Right forelimb (tissue), 1 donor: ENCODE measurements around the gene TMEM150C.

Experiments used
- DNase-seq: peaks from one replicate; pipeline ENCODE4 v3.0.0-alpha.2; 2018

TMEM150C gene

DNA sequence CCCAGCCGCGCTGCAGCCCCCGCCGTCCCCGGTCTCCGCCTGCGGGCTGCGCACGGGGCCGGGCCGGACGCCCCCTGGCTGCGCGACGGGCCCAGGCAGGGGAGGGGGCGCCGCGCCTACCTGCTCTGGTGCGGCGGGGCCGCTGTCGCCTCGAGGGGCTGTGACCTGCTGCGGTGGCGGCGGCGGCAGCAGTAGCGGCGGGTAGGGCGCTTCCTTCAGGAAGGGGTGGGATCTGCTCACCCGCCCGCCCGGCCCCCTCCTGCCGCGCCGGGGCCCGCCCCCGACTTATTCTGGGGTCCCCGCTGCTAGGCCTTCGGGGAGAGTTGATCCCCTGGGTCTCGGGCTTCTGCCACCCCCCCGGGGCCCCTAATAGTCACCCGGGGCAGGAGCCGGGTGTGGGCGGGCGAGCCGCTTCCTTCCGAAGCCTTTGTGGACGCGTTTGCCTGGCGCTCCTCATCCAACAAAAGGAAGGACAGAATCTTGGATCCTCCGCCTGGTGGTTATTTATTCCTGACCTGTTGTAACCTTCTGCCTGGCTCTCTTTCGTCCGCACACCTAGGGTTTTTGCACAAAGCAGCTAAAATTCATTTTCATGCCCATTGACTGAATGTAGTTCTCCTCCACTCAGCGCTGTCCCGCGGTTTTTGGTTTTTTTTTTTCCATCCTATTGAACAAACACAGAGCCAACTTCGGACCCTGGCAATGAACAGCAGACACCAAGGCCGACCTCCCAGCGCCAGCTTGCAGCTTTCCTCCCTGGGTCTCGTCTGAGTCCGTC lies at the start of gene TMEM150C:
Gene TMEM150C, minus strand, starts transcription at position 203 of the 778 bp plus-strand sequence. CDS start 57,331 bp downstream, outside the sequence.
- DNase-seq: peak; percentile 60

DNA sequence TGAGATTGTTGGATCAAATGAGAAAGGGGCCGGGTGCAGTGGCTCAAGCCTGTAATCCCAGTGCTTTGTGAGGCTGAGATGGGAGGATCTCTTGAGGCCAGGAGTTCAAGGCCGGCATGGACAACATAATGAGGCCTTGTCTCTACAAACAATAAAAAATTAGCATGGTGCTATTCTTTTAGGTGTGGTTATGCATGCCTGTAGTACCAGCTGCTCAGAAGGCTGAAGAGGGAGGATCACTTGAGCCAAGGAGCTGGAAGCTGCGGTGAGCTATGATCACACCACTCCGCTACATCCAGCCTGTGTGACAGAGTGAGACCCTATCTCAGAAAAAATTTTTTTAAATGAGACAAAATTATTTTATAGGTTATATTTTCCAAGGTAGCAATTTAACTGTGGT lies 49.7 kb upstream of the TMEM150C start:
- DNase-seq: no peak

DNA sequence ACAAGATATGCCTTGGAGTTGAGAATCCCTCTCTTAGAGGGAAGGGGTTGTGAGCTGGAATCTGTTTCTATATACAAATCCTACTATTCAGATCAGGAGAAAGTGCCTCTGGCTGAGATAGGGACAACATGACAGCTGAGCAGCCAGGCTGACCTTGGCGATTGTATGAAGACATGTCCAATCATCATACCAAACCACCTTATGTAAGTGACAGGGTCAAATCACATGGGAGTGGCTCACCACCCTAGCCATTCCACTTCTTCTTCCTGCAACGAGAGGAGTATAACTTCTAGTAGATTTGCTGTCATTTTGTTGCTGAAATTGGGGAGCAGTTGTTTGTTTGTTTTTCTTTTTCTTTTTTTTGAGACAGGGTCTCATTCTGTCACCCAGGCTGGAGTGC lies 48.3 kb upstream of the TMEM150C start:
- no peak for DNase-seq

DNA sequence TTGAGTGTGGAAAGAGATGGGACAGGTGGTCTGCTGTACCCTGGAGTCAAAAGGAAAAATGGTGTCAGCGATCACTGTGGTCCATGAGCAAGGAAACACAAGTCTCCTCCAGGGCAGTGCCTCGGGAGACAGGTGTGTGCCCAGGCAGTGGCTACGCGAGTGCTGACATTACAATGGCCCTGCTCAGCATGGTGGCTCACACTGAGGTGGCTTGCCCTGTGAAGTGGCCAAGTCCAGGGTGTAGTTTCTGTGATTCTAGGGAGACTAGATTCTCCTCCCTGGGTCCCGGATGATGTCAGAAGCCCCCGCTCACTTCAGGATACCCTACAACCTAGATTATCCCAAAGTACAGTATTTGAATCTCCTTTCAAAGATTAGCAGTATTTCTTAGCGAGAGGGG lies 44.8 kb upstream of the TMEM150C start:
- no peak for DNase-seq

DNA sequence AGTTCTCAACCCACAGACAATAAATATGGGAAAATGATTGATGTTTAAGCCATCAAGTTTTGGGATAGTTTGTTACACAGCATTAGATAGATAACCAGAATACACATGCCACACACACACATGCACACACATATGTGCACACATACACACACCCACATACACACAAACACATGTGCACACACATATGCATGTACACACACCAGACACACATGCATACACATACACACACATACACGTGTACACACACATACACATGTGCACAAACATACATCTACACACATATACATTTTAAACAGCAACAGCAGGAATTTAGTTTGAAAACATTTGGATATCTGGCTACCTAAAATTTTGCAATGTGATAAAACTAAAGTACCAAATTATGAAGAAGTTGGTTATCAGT lies 42.7 kb upstream of the TMEM150C start:
- DNase-seq: no peak

DNA sequence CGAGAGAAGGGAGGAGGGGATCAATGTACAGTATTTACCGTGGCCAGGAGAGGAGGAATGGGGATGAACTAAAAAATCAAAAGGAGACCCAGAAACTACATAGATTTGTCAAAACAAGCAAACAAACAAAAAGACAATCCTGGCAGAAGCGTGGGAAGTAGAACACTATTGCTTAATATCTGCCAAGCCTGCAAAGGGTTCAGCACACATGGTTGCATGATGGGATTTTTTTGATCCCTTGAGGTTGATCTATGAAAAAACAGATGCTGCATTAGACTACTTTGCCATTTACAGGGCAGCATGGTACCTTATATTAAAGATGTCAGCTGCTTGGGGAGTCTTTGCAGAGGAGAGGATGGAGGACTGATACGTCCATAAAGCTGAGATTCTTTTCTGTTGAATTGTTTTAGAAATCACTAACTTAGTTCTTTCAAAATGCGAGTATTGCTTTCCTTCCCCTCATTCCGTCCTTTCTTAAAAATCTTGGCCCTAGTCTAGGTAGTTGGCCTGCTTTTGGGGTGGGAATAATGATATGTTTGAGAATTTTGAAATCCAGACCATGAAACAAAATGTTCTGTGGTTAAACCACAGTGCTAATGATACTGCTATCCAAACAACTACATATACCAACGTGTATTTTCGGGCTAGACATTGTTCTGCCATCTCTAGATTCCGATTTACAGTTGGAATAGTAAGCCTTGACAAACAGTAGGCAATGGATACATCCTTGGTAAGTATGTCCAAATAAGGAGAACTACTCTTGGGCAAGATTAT lies 39.6 kb upstream of the TMEM150C start:
- no peak for DNase-seq

DNA sequence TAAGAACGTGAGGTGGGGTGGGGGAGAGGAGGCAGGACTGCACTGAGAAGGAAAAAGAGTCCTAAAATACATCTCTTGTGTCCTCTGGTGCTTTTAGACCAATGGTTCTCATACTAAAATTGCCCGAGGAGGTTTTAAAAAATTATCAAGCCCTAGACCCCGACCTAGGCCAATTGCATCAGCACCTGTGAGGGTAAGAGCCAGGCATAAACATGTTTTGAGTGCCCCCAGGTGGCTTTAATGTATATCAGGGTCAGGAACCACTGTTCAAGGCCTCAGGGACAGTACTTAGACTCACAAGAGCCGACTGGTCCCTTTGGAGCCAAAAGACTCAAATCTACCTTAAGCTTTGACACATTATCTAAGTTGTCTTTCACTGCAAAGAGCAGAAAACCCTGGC lies 37.5 kb upstream of the TMEM150C start:
- no peak for DNase-seq

DNA sequence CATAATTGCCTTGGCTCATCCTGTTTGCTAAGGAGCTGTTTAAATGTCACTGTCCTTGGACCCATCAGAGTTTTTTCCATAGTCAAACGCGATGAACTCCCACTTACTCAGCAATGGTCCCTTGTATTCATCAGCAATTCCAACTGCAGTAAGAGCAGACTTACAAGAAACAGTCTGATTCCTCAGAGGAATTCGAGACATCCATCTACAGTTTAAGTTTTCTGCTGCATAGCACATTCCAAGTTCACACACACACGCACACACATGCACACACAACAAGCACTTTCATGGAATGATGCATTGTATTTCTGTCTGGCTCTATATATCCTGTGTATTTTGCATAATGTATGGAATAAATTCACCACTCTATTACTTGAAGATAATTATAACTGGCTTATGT lies 32.7 kb upstream of the TMEM150C start:
- DNase-seq: no peak

DNA sequence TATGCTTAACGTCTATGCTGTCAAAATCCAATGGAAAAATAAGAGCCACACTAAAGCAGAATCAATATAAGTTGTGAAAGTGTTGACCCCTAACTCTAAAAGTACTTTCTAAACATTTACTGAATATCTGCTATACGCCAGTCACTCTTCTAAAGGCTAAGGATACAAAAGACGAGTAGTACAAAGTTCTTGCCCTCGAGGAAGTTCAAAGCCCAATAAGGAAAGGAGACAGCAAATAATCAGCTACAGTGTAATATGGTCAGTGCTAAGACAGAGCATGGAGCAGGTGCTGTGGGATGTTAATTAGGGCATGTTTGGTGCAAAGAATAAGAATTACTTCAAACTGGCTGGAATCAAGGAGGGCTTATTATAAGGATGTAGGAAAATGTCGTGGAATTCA lies 31.6 kb upstream of the TMEM150C start:
- no peak for DNase-seq

DNA sequence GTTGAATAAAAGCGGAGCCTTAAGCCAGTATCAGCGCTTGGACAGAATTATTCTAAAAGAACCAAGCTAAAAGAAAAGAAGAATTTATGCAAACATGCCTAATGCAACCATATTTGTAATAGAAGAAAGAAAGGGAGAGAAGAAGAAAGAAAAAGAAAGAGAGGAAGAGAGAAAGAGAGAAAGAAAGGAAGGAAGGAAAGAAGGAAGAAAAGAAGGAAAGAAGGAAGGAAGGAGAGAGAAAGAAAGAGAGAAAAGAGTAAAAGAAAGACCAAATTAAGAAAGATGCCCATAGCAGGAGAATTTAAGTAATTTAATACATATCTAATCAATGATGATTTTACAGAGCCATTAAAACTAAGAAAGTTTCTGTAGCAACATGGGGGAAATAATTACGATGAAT lies 30.9 kb upstream of the TMEM150C start:
- no peak for DNase-seq

DNA sequence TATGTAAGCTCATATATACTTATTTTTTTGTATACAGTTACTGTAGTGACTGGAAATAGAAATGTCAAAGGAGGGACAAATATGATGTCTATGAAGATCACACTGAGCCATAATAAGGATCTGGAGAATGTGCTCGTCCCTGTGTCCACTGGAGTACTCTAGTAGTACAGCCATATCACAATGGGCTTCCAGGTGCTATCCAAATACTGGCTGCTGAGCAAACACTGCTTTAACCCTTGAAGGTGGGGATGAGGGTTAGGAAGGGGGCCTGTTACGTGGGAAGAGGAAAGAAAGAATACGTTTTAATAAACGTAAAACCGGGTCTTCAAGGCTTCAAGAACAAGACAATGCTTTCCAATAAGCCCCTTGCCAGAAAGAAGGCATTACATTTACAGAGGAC lies 29.8 kb upstream of the TMEM150C start:
- DNase-seq: no peak

DNA sequence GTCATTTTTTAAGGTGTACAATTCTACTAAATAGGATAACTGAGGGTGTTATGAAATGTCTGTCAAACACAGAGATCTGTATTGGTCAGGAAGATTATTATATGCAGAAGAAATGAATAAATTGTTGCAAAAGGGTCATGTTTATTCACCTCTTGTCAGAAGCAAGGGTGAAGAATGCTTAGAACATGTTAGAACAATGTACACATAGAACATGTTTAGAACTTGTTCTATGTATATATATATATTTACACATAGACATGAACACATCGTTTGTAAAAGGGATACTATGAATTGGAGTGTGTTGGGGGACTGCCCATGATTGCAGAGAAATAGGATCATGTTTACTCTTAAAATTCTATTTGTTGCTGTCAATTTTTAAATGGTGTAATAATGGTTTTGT lies 28.0 kb upstream of the TMEM150C start:
- DNase-seq: no peak

DNA sequence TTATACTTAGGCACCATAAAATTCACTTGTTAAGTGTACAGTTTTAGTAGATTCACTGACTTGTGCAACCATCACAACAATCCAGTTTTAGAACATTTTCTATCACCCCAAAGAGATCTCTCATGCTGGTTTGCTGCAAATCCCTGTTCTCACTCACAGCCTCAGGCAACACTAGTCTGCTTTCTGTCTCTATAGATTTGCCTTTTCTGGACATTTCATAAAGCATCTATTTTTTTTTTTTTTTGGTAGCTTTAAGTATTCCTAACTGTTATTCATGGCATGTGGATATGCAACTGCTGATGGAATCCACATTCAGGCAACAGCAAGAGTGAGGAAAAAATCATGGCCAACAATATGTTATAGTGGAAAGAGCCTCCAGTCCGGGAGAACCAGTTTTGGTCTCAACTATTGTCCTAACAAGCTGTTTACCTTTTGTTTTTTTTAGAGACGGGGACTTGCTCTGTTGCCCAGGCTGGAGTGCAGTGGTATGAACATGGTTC lies 27.0 kb upstream of the TMEM150C start:
- no peak for DNase-seq

DNA sequence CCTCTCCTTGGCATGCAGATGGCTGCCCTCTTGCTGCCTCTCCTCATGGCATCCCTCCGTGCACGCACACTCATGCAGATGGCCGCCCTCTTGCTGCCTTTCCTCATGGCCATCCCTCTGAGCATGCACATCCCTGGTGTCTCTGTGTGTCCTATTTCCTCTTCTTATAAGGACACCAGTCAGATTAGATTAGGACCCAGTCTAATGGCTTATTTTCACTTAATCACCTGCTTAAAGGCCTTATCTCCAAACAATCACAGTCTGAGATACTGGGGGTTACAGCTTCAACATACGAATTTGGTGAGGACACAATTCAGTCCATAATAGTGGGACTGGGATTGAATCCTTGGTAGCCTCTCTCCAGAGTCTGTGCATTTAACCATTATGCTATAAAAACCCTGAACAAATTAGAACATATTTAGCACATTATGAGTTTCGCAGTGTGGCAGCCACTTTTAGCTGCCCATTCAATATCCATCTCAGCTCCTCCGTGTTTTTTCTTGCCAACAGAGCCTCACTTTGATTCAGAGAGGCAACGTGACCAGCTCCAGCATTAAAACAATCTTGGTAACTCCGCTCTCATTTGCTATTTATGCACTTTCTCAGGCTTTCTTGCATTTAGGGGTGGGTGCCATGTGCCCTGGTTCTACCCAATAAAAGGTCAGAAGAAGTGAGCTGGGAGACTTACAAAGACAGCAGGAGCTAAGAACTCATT lies 26.2 kb upstream of the TMEM150C start:
- no peak for DNase-seq

DNA sequence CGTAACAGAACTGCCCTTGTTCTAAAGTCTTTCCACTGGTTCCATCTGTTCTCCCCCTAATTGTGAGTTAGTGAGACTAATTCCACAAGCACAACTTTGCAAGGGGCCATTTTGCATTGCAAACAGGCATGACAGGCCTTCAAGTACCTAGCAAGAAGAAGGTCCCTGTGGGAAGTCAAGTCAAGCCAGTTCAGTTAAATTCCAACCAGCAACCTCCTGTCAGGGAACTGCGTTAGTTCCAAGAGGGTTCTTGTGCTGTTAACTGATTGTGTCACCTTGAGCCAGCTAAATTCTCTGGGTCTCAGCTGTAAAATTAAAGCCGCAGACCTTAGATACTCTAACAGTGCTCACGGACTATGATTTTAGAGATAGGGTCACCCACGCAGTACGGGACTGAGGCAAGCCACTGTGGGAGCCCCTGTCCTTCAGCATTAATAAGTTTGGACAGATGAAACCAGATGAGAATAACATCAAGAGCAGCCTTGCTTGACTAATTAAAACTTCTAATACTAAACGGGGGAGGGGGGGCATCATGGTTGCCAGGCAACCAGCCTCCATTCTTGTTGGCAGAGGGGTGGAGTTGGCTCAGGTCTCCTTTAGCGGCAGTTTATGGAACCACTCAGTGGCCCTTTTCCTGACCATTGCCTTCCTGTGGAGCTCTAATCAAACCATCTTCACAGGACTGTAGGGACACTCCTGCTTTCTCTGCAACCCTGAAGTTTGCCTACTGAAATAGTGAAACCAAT lies 24.1 kb upstream of the TMEM150C start:
- DNase-seq: no peak

DNA sequence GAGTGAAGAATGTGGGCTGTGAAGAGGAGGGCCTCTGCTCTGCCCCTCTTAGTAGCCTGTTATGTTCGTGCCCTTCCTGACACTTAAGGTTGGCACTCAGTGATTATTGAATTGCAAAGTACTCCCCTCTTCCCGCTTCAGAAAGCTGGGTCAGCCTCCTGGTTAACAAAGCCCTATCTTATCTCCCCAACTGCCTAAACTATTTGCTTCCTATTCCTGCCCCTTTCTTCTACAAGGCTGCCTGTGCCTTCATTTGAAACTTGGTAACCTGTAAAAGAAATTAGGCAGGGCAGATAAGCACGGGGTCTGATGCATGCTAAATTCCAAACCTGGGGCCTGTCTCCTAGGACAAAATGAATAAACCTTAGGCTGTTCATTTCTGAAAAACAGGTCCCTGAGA lies 23.1 kb upstream of the TMEM150C start:
- DNase-seq: no peak

DNA sequence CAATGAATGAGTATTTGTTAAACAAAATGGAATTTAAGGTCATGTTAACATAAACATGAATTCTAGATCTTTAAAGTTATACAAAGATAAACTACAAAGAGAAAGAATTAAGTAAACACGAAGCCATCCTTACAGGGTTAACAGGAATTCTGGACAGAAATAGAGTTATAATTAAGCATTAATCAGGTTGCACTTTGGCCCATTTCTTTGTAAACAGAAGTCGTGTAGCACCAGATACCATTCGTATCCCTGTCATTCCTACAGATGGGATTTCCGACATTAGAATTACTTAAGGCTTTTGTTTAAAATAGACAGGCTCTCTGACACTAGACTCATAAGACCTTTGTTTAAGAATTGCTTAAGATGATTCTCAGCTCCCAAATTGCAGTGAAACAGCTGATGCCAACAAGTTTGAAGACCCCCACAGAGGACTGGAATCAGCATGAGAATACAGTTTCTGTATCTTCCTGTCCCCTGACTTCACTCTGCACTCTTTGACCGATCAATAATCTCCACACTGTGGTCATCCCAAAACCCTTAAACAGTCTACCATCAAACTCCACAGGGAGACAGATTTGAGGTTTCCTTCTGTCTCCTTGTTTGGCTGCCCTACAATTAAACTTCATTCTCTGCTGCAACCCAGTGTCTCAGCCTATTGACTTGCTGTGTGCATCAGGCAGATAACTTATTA lies 22.3 kb upstream of the TMEM150C start:
- no peak for DNase-seq

DNA sequence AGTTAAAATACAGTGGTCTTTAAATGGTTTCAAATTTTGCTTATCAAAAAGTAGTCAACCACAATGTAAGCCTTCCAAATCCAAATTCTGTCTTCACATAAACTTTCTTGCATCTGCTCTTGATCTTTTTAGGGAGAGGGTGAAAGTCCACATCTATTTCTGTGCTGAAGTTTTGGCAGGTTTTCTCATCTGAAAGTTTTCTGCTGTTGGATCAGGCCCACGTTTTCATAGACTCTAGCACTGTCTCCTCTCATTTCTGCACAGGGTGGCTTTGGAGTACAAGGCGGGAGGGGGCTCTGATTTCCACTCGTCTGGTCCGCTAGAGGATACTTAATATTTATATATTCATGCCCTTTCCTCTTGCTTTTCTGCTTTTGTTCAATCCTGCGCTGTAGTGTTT lies 18.1 kb upstream of the TMEM150C start:
- DNase-seq: no peak

DNA sequence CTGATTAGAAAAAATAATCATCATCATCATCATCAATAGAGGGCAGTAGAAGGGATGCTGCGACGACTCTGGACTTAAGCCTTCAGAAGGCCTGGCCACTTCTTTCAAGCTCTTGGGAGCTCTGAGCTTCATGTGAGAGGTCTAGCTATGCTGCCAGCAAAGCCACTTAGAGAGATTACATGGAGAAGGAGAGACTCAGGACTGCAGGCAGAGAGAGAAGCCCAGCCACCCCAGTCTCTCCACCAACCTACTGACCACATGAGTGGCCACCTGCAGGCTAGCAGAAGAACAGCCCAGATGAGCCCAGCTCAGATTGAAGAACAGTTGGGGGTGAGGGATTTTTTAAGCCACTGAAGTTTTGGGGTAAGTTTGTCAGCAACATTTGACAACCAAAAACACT lies 17.1 kb upstream of the TMEM150C start:
- no peak for DNase-seq

DNA sequence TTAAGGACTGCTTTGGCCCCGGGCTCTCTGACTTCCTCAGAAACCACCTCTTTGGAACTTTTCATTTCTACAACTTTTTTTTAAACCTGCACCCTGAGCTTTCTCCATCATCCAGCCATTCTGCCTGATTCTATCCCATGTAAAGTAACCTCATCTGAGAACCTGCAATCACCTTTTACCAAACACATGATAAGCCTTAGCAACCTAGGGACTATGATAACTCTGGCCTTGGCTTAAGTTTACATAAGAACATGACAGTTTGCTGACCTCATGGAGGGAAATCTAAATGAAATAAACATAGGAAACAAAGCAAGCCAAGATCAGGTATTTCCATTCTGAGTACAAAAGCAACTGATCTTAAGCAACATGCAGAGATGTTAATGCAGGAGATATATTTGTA lies 15.7 kb upstream of the TMEM150C start:
- no peak for DNase-seq

DNA sequence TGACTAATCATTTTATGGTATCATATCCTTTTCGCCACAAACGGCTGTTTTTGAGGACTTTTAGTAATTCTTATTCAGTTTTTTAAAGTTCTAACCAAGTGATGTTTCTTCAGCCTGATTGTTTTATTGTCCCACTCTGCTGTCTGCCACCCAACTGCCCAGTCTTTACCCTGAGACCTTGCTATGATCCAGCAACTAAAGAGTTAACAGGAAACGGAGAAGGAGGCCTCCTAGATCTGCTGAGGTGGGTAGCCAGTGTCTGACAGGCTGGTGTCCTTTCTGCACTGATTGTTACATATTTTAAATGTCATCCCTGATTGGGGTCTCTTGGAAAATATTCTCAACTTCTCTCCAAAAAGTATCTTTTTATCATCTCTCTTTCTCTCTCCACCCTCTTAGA lies 7.9 kb upstream of the TMEM150C start:
- DNase-seq: no peak

DNA sequence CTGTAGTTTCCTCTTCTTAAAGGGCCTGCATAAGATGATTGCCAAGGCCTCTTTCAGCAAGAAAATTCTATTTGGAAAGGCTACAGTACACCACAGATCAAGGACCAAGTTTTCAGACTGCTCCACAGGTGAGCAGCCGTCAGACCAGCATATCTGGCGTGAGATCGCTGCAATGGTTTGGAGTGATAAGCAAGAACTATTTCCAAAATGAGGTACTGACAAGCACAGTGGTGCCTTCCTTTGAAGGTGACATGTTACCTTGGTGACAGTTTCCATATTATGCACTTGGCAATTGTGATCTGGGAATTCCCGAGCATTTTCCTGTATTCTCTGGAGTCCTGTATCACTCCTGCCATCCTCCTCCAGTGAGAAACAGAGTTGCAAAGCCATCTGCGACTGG lies 7.3 kb upstream of the TMEM150C start:
- DNase-seq: no peak
